HepG2 (cell line): ENCODE measurements around the gene COLQ. TPM values are rescaled to one million over a fixed set of nuclear protein-coding genes. Genes with fewer than 3 reads are reported as not detected.

Experiments
- ARID4A ChIP-seq: sonication (generic); formaldehyde crosslinking; IDR thresholded peaks from 2 replicates; pipeline ENCODE4 v1.5.0; 2020; ENCODE audit warnings: mild to moderate bottlenecking, missing genetic modification reagents, borderline replicate concordance
- ARNT2 ChIP-seq: sonication (generic); formaldehyde crosslinking; IDR thresholded peaks from 2 replicates; pipeline ENCODE4 v1.8.0; 2022; ENCODE audit warnings: mild to moderate bottlenecking, low read depth, missing genetic modification reagents, moderate library complexity
- CHD2 ChIP-seq: IDR thresholded peaks from 2 replicates; pipeline ENCODE4 v1.6.1; 2011; ENCODE audit warnings: low read depth, low read length, improper control_type of control experiment
- HHEX ChIP-seq: IDR thresholded peaks from 2 replicates; pipeline ENCODE4 v1.6.1; 2016; ENCODE audit warnings: control low read depth
- JARID2 ChIP-seq: sonication (generic); formaldehyde crosslinking; IDR thresholded peaks from 2 replicates; pipeline ENCODE4 v1.8.1; 2023; ENCODE audit warnings: missing genetic modification reagents, inconsistent platforms; ENCODE audit not compliant: insufficient replicate concordance
- JDP2 ChIP-seq: sonication (generic); formaldehyde crosslinking; IDR thresholded peaks from 2 replicates; pipeline ENCODE4 v1.8.1; 2022; ENCODE audit warnings: missing genetic modification reagents, borderline replicate concordance
- JUNB ChIP-seq: sonication (generic); formaldehyde crosslinking; IDR thresholded peaks from 2 replicates; pipeline ENCODE4 v1.8.0; 2022; ENCODE audit warnings: missing genetic modification reagents, mild to moderate bottlenecking, borderline replicate concordance
- KDM5A ChIP-seq: fragments of 200-600 bp; sonication (generic); IDR thresholded peaks from 2 replicates; pipeline ENCODE4 v1.7.0; 2018; ENCODE audit warnings: antibody characterized with exemption, mild to moderate bottlenecking, low read length, borderline replicate concordance
- KLF16 ChIP-seq, 2 experiments: sonication (generic) in 1 of 2; formaldehyde crosslinking in 1 of 2; IDR thresholded peaks; 2 replicates each; pipeline versions ENCODE4 v1.6.1 to v1.8.0; 2016 to 2023; ENCODE audit warnings: missing genetic modification reagents in 2 of 2, missing compliant biosample characterization in 1 of 2
- NCOA1 ChIP-seq: sonication (generic); formaldehyde crosslinking; IDR thresholded peaks from 2 replicates; pipeline ENCODE4 v1.9.0; 2021; ENCODE audit warnings: missing genetic modification reagents
- NR2F1 ChIP-seq, 2 experiments: fragments of 450-650 bp in 1 of 2; formaldehyde crosslinking in 1 of 2; IDR thresholded peaks; 2 replicates each; pipeline versions ENCODE4 v1.5.0 to v1.6.1; 2016 to 2020; ENCODE audit warnings: mild to moderate bottlenecking in 1 of 2, missing compliant biosample characterization in 1 of 2, missing genetic modification reagents in 1 of 2, moderate library complexity in 1 of 2
- RARG ChIP-seq: sonication (generic); formaldehyde crosslinking; IDR thresholded peaks from 2 replicates; pipeline ENCODE4 v1.4.0; 2020; ENCODE audit warnings: low read depth, mild to moderate bottlenecking, missing genetic modification reagents
- SMARCE1 ChIP-seq: fragments of 450-650 bp; IDR thresholded peaks from 2 replicates; pipeline ENCODE4 v1.6.1; 2017; ENCODE audit warnings: borderline replicate concordance
- SP4 ChIP-seq: sonication (generic); formaldehyde crosslinking; IDR thresholded peaks from 2 replicates; pipeline ENCODE4 v1.8.1; 2023; ENCODE audit warnings: mild to moderate bottlenecking, missing genetic modification reagents
- SRSF1 ChIP-seq: fragments of 200-400 bp; formaldehyde crosslinking; optimal IDR thresholded peaks from 2 replicates; pipeline ENCODE3; 2017; ENCODE audit warnings: mild to moderate bottlenecking, low read depth, low read length, moderate library complexity
- ZBTB25 ChIP-seq: IDR thresholded peaks from 2 replicates; pipeline ENCODE4 v1.6.1; 2018; ENCODE audit warnings: missing genetic modification reagents
- ZBTB42 ChIP-seq: sonication (generic); formaldehyde crosslinking; IDR thresholded peaks from 2 replicates; pipeline ENCODE4 v1.5.0; 2020; ENCODE audit warnings: mild to moderate bottlenecking, missing genetic modification reagents
- ZBTB44 ChIP-seq: sonication (generic); formaldehyde crosslinking; IDR thresholded peaks from 2 replicates; pipeline ENCODE4 v1.4.0; 2020; ENCODE audit warnings: missing genetic modification reagents
- ZFX ChIP-seq: sonication (generic); formaldehyde crosslinking; IDR thresholded peaks from 2 replicates; pipeline ENCODE4 v1.4.0; 2020; ENCODE audit warnings: mild to moderate bottlenecking, low read depth, missing genetic modification reagents, moderate library complexity
- ZNF230 ChIP-seq: sonication (generic); formaldehyde crosslinking; IDR thresholded peaks from 2 replicates; pipeline ENCODE4 v1.4.0; 2020; ENCODE audit warnings: mild to moderate bottlenecking, missing genetic modification reagents
- ZNF543 ChIP-seq: sonication (generic); formaldehyde crosslinking; IDR thresholded peaks from 2 replicates; pipeline ENCODE4 v1.4.0; 2020; ENCODE audit warnings: mild to moderate bottlenecking, missing genetic modification reagents
- ZNF615 ChIP-seq: sonication (generic); formaldehyde crosslinking; IDR thresholded peaks from 2 replicates; pipeline ENCODE4 v1.5.0; 2020; ENCODE audit warnings: mild to moderate bottlenecking, missing genetic modification reagents, borderline replicate concordance
- ZNF704 ChIP-seq: sonication (generic); formaldehyde crosslinking; IDR thresholded peaks from 2 replicates; pipeline ENCODE4 v1.8.1; 2023; ENCODE audit warnings: mild to moderate bottlenecking, inconsistent platforms, moderate library complexity, missing genetic modification reagents, borderline replicate concordance
- ZNF788 ChIP-seq: sonication (generic); formaldehyde crosslinking; IDR thresholded peaks from 2 replicates; pipeline ENCODE4 v1.5.0; 2020; ENCODE audit warnings: mild to moderate bottlenecking, missing genetic modification reagents, borderline replicate concordance
- polyA plus RNA-seq, 8 experiments: library from polyadenylated mRNA; depleted of rRNA in 3 of 8; stranded (reverse) in 7 of 8; unstranded in 1 of 8; fragments of >200 nt; fragmentation: Illumina TruSeq in 4 of 8; extraction: Trizol in 4 of 8; gene quantifications; 2 replicates each; pipeline versions ENCODE4 v1.2.1 to v1.2.3, GENCODE V29; 2011 to 2016; ENCODE audit warnings: low read depth in 4 of 8, missing spikeins in 1 of 8, mixed read lengths in 1 of 8; ENCODE audit not compliant: insufficient read depth in 1 of 8
- total RNA-seq, 5 experiments: library from RNA; depleted of rRNA; stranded (reverse); fragments of >200 nt; fragmentation: Illumina TruSeq; extraction: Trizol; gene quantifications; 2 replicates each; pipeline ENCODE4 v1.2.3, GENCODE V29; 2016; ENCODE audit warnings: low read depth in 1 of 5

The COLQ gene
- total and polyA plus RNA-seq, 2 of the 13 experiments (the other 11 are each of a cell fraction or from before 2014, with no cell fraction given), result 0.31 to 0.46 TPM

- TF ChIP-seq CHD2 (no peak), JUNB (no peak), SRSF1 (no peak), ARID4A (CRISPR knock-in tag) (no peak), ZNF230 (no peak), ZBTB44 (no peak), NCOA1 (no peak), ZBTB42 (CRISPR knock-in tag) (no peak), RARG (CRISPR knock-in tag) (no peak), ZFX (peak; percentile 46; the same call in 1 of the 2 replicates), JDP2 (CRISPR knock-in tag) (no peak), ZBTB25 (no peak), NR2F1 (CRISPR knock-in tag; IDR thresholded peaks at IDR 0.05) (0 out of 4 replicates have a peak, but pooled peaks of 1 of the 2 experiments have one; percentile 23), ZNF543 (no peak), SMARCE1 (no peak), ZNF615 (CRISPR knock-in tag) (no peak), ZNF704 (CRISPR knock-in tag) (no peak), ZNF788 (CRISPR knock-in tag) (no peak), HHEX (CRISPR knock-in tag) (0 out of 2 replicates have a peak, but pooled peaks have one; percentile 27), SP4 (no peak), JARID2 (no peak), KDM5A (no peak), KLF16 (CRISPR knock-in tag; IDR thresholded peaks at IDR 0.05) (no peak), ARNT2 (CRISPR knock-in tag) (no peak)
Observed at GRCh38 chr3:15553749-15554148, 32.2 kb upstream of the COLQ start (continued).
